Osteoblast (primary cell): ENCODE data around the gene DIAPH1. TPM values are rescaled to one million over a fixed set of nuclear protein-coding genes. Genes with fewer than 3 reads are reported as not detected.

Source experiments
- DNase-seq: peaks from one replicate; pipeline ENCODE4 v3.0.0; 2011; ENCODE audit warnings: low spot score, mixed read lengths; ENCODE audit not compliant: insufficient read length; ENCODE audit errors: missing footprints
- H2AFZ ChIP-seq: 2 replicates; pipeline ENCODE4 v1.6.0; 2011; ENCODE audit warnings: mild to moderate bottlenecking, low read length
- H3K27ac ChIP-seq: 2 replicates; pipeline ENCODE4 v1.5.1; 2011; ENCODE audit warnings: mild to moderate bottlenecking, low read depth, low read length, moderate library complexity
- H3K27me3 ChIP-seq: 2 replicates; pipeline ENCODE4 v1.6.0; 2012; ENCODE audit warnings: mild to moderate bottlenecking, control low read depth, inconsistent platforms, low read length, moderate library complexity; ENCODE audit not compliant: insufficient read depth
- H3K36me3 ChIP-seq: 2 replicates; pipeline ENCODE4 v1.5.1; 2011; ENCODE audit warnings: mild to moderate bottlenecking, low read length, control low read depth, moderate library complexity; ENCODE audit not compliant: insufficient read depth
- H3K4me1 ChIP-seq: 2 replicates; pipeline ENCODE4 v1.5.1; 2011; ENCODE audit warnings: mild to moderate bottlenecking, low read length, control low read depth, moderate library complexity; ENCODE audit not compliant: insufficient read depth
- H3K4me2 ChIP-seq: 2 replicates; pipeline ENCODE4 v1.6.0; 2011; ENCODE audit warnings: mild to moderate bottlenecking, low read length; ENCODE audit not compliant: insufficient read depth
- H3K4me3 ChIP-seq: fragments of 200-600 bp; sonication (generic); 3 replicates; pipeline ENCODE4 v1.5.1; 2012; ENCODE audit warnings: mild to moderate bottlenecking, low read length, inconsistent platforms; ENCODE audit not compliant: insufficient read depth
- H3K79me2 ChIP-seq: 2 replicates; pipeline ENCODE4 v1.6.0; 2012; ENCODE audit warnings: mild to moderate bottlenecking, low read length, control low read depth, inconsistent platforms; ENCODE audit not compliant: insufficient read depth
- H3K9me3 ChIP-seq: 2 replicates; pipeline ENCODE4 v1.5.1; 2011; ENCODE audit warnings: low read depth, low read length, control low read depth
- H4K20me1 ChIP-seq: 2 replicates; pipeline ENCODE4 v1.6.0; 2012; ENCODE audit warnings: mild to moderate bottlenecking, low read length, control low read depth; ENCODE audit not compliant: insufficient read depth
- total RNA-seq: library from RNA; depleted of rRNA; stranded (reverse); fragments of >200 nt; gene quantifications from 2 replicates; pipeline ENCODE4 v1.2.3, GENCODE V29; 2012
- TF ChIP-seq, protein P1 (sequence below): IDR thresholded peaks from 2 replicates; pipeline ENCODE4 v1.5.1; 2011; ENCODE audit warnings: mild to moderate bottlenecking, low read depth, low read length, moderate library complexity; ENCODE audit errors: extremely low read depth

Gene DIAPH1
- total RNA-seq, 1 donor: 18.5 TPM

DNA sequence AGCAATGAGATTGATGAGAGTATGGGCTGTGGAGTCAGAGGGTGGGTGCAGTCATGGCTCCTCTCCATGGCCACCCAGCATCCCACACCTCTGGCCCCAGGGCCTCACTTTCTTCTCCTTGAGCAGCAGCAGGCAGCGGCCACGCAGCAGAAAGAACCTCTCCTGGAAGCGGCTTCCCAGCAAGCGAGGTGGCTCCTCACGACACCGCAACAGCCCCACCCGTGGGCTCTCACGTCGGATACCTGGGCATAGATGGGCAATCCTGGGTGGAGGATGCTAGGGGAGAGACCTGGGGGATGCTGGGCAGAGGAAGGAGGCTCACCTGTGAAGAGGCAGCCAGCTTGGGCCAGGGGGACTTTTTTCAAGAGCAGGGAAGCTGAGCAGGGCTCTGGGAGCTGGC lies 37.6 kb upstream of the DIAPH1 start:
- no peaks in the 10 kb centered on the region for H3K27me3 ChIP-seq
- H4K20me1 ChIP-seq: no peaks in the 10 kb centered on the region
- H2AFZ ChIP-seq: no peak overlapping the region
- H3K79me2 ChIP-seq: no peaks in the 10 kb centered on the region
- no peak for DNase-seq
- H3K36me3 ChIP-seq: no peaks in the 10 kb centered on the region
- no peaks in the 10 kb centered on the region for H3K9me3 ChIP-seq
- no peak overlapping the region for H3K27ac ChIP-seq
- no peak overlapping the region for H3K4me2 ChIP-seq
- H3K4me1 ChIP-seq: peaks cover 29% of the 10 kb centered on the region
- TF ChIP-seq, protein P1, sequence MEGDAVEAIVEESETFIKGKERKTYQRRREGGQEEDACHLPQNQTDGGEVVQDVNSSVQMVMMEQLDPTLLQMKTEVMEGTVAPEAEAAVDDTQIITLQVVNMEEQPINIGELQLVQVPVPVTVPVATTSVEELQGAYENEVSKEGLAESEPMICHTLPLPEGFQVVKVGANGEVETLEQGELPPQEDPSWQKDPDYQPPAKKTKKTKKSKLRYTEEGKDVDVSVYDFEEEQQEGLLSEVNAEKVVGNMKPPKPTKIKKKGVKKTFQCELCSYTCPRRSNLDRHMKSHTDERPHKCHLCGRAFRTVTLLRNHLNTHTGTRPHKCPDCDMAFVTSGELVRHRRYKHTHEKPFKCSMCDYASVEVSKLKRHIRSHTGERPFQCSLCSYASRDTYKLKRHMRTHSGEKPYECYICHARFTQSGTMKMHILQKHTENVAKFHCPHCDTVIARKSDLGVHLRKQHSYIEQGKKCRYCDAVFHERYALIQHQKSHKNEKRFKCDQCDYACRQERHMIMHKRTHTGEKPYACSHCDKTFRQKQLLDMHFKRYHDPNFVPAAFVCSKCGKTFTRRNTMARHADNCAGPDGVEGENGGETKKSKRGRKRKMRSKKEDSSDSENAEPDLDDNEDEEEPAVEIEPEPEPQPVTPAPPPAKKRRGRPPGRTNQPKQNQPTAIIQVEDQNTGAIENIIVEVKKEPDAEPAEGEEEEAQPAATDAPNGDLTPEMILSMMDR: no peak
- no peak overlapping the region for H3K4me3 ChIP-seq

DNA sequence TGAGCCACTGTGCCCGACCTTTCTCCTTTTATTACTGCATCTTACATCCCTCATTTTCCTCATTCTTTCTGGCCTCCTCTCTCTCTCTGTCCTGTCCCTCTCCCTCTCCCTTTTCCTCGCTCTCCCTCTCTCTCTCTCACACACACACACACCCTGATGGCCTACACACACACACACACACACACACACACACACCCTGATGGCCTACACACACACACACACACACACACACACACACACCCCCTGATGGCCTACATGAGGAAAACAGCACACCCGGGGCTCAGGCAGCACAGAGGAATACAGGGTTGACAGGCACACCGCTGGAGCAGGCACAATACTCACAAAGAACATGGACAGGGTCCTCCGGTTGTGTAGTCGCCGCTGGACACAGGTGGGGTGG lies 36.2 kb upstream of the DIAPH1 start:
- Histone ChIP-seq H3K36me3 (no peaks in the 10 kb centered on the region), H3K4me1 (peaks cover 34% of the 10 kb centered on the region), H4K20me1 (no peaks in the 10 kb centered on the region), H2AFZ (no peak overlapping the region), H3K79me2 (peaks cover 9% of the 10 kb centered on the region), H3K27ac (peak overlapping the region; percentile 72), H3K4me2 (no peak overlapping the region), H3K27me3 (no peaks in the 10 kb centered on the region), H3K4me3 (no peak overlapping the region), H3K9me3 (no peaks in the 10 kb centered on the region)
- peak; percentile 44 for DNase-seq
- TF ChIP-seq, protein P1: no peak

DNA sequence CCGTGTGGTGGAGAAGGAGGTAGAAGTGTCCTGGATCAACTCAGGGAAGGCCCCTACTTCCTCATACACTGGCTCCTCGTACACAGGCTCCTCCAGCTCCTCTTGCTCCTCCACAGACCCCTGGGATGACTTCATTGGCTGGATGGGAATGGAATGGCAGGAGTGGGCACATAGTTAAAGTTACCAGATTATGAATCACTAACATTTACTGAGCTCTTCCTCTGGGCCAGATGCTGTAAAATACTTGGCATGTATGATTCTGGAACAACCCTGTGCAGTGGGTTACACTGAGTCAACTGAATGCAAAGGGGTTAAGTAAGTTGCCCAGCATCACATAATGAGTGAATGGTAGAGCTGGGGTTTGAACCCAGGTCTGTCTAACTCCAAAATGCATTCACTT lies 35.5 kb upstream of the DIAPH1 start:
- Histone ChIP-seq H2AFZ (no peak overlapping the region), H3K4me2 (peak overlapping the region; percentile 34)

DNA sequence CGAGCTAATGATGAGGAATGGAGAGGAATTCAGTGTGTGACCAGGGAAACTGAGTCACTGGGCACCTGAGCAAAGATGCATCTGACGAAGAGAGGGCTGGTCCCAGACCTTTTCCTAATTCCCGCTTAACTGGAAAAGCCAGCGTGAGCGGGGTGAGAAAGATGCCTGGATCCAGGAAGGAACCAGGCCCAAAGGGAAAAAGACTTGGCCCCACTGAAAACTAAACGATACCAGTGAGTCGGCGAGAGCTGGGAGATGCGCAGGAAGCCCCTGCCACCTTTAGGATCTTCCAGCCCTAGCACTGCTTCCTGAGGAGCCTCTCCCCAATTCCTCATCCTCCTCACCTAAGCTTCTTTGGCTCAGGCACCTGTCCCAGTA lies 32.9 kb upstream of the DIAPH1 start:
- no peak overlapping the region for H3K27ac ChIP-seq

More for the DNA sequence above, 35.5 kb upstream of the DIAPH1 start:
- H3K79me2 ChIP-seq: peaks cover 12% of the 10 kb centered on the region
- peak; percentile 99 for DNase-seq
- no peaks in the 10 kb centered on the region for H4K20me1 ChIP-seq
- H3K4me3 ChIP-seq: no peak overlapping the region
- H3K27ac ChIP-seq: peak overlapping the region; percentile 72
- H3K9me3 ChIP-seq: no peaks in the 10 kb centered on the region
- H3K4me1 ChIP-seq: peaks cover 34% of the 10 kb centered on the region
- no peaks in the 10 kb centered on the region for H3K27me3 ChIP-seq
- TF ChIP-seq, protein P1: no peak
- H3K36me3 ChIP-seq: no peaks in the 10 kb centered on the region

More for the DNA sequence above, 32.9 kb upstream of the DIAPH1 start:
- H3K79me2 ChIP-seq: peaks cover 12% of the 10 kb centered on the region
- H3K27me3 ChIP-seq: no peaks in the 10 kb centered on the region
- TF ChIP-seq, protein P1: no peak
- peak overlapping the region; percentile 39 for H2AFZ ChIP-seq
- no peaks in the 10 kb centered on the region for H3K9me3 ChIP-seq
- H3K36me3 ChIP-seq: peaks cover 19% of the 10 kb centered on the region
- peak; percentile 44 for DNase-seq
- H3K4me1 ChIP-seq: peaks cover 19% of the 10 kb centered on the region
- peak overlapping the region; percentile 84 for H3K4me3 ChIP-seq
- H3K4me2 ChIP-seq: peak overlapping the region; percentile 95
- H4K20me1 ChIP-seq: peaks cover 2% of the 10 kb centered on the region
